Ammon's horn (tissue), 1 donor: Measurements from ENCODE around the gene PRSS56.

ENCODE experiments used
- DNase-seq: peaks from one replicate; pipeline ENCODE4 v3.0.0-alpha.2; 2016; ENCODE audit warnings: low spot score

The PRSS56 gene

DNA sequence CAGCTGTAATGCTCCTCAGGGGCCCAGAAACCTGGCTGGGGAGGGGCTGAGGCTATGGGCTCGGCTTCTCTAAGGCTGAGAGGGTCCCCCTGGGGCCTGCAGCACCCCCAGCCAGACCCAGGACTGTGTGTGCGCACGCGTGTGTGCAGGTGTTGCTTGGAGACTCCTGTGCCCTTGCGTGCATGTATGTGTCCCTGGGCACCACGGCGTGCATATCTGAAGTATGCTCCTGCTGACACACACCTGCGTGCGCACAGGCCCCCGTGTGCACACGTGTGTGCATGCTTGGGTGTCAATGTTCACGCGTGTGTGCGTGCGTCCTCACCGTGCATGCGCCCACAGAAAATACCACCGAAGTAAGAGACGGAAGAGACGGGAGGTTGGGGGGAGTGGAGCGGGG lies 17.7 kb upstream of the PRSS56 start:
- DNase-seq: no peak

GRCh38 chr2:232502911-232503808 lies 17.0 kb upstream of the PRSS56 start:
- no peak for DNase-seq

DNA sequence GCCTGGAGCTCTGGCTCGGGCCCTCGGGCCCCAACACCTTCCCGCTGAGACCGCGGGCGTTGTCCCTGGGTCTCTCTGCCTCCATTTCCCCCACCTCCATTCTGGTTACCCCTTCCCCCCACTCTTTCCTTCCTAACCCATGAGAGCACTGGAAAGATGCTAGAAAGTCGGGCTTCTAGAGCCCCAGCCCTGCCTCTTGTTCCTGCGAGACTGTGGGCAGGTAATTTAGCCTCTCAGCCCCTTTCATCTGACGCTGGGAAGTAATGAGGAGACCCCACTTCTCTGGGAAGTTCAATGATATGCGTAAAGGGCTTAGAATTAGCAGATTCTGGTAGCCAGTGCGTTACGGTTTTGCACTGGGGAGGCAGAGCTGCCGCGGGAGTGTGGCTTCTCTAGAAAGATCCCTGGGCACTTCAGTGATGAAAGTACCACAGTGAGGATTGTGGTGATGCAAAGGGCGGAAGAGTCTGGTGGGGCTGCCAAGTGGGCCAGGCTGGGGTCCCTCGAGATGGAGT lies 16.3 kb upstream of the PRSS56 start:
- no peak for DNase-seq

- no peak for DNase-seq
Observed at GRCh38 chr2:232504438-232504837, 15.8 kb upstream of the PRSS56 start.

DNA sequence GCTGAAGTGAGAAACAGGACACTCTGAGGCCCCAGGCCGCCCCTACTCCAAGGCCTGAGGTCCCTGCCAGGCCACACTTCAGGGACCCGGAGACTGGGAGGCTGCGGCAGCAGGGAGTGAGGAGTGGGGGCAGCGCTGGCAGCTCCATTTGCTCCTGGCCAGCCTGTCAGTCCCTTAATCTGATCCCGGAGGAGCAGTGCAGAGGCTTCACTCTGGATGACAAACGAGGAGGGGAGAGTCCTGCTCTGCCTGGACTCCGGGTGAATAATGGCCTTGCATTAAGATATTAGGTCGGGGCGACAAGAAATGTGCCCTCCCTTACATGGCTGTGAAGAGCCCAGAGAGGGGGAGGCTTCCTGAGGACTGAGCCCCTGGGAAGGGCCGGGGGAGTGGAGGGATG lies 14.3 kb upstream of the PRSS56 start:
- DNase-seq: no peak

DNA sequence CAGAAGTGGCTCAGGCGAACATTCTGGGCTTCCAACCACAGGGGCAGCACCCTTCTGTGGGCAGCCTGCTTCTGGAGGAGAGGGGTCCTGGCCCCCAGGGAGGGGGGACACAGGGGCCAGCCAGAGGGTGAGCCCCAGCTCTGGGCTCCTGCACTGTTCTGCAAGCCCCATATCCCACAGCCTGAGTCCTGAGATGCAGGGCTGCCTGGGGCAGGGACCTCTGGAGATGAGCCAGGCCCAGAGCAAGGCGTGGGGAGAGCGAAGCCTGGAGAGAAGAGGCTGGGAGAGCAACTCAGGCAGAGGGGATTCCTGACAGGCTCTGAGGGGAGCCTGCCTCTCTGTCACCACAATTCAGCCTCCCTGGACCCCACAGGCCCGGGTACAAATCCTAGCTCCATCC lies 13.5 kb upstream of the PRSS56 start:
- no peak for DNase-seq

DNA sequence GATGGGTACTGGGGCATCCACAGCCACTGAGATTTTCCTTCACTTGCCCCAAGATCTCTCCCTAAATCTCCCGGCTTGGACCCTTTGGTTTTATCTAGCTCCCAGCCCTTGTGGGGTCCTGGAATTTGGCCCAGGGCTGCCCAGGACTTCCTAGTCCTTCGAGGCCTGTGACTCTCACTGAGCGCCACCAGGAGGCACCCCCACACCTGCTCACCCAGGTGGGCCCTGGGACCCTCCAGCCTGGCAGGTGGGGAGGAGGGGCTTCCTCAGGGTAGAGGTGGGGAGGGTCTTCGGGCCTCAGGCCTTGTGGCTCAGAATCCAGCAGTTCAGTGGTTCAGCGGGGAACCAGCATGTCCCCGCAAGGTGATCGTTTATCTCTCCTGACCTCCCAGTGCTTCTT lies 11.9 kb upstream of the PRSS56 start:
- DNase-seq: no peak

GRCh38 chr2:232511336-232511890 lies 8.8 kb upstream of the PRSS56 start:
- DNase-seq: no peak

- DNase-seq: no peak
Observed at GRCh38 chr2:232512602-232513001, 7.6 kb upstream of the PRSS56 start.

DNA sequence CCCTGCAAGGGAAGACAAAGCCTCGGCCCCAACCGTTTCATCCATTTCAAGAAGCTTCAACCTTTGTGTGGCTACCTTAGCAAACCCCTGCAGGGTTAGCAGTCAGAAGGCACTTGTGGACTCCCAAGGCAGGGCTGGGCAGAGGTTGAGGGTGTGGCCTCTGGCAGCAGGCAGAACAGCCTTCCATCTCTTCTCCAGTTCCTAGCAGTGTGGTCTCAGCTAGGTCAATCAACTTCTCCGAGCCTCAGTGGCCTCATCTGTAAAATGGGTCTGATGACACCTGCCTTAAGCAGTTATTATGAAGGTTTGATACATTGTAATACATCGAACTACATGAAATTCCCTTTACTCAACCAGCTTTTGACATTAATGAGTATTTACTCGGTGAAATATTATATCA lies 6.8 kb upstream of the PRSS56 start:
- DNase-seq: no peak

- no peak for DNase-seq
Observed at GRCh38 chr2:232515639-232516038, 4.5 kb upstream of the PRSS56 start.

DNA sequence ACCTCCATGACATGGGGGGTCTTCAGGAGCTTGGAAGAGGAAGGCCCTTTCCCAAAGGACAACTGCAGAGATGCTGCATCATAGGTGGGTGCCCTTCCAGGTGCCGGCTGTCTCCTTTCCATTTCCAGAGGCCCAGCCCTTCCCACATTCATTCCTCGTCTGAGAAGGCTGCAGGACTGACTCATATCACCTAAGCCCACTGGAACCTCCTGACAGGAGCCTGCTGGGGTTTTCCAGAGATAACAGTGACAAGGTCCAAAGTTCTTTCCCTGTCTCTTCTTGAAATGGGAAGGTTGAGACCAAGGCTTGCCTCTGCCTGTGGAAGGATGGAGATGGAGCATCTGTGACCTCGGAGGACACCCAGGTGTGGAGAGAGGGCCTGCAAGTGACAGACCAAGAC lies 3.6 kb upstream of the PRSS56 start:
- no peak for DNase-seq

- no peak for DNase-seq
Observed at GRCh38 chr2:232518844-232519243, 1.3 kb upstream of the PRSS56 start.

DNA sequence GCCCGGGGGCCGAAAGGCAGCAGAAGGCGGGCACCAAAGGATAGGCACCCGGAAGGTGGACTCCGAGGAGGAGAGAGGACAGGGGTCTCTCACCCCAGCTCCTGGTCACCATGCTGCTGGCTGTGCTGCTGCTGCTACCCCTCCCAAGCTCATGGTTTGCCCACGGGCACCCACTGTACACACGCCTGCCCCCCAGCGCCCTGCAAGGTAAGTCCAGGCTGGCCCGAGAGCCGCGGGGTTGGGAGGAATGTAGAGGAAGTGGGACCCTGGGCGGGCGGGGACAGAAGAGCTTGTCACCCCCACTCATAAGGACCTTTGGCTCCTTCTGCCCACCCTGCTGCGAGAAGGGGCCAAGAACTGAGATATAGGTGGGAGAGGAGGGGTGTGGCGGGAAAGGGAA lies 301 bp downstream of the PRSS56 start:
- DNase-seq: no peak

- DNase-seq: no peak
Observed at GRCh38 chr2:232521098-232521497, 910 bp downstream of the PRSS56 start.

GRCh38 chr2:232521959-232522622 lies 1.9 kb downstream of the PRSS56 start:
- no peak for DNase-seq

DNA sequence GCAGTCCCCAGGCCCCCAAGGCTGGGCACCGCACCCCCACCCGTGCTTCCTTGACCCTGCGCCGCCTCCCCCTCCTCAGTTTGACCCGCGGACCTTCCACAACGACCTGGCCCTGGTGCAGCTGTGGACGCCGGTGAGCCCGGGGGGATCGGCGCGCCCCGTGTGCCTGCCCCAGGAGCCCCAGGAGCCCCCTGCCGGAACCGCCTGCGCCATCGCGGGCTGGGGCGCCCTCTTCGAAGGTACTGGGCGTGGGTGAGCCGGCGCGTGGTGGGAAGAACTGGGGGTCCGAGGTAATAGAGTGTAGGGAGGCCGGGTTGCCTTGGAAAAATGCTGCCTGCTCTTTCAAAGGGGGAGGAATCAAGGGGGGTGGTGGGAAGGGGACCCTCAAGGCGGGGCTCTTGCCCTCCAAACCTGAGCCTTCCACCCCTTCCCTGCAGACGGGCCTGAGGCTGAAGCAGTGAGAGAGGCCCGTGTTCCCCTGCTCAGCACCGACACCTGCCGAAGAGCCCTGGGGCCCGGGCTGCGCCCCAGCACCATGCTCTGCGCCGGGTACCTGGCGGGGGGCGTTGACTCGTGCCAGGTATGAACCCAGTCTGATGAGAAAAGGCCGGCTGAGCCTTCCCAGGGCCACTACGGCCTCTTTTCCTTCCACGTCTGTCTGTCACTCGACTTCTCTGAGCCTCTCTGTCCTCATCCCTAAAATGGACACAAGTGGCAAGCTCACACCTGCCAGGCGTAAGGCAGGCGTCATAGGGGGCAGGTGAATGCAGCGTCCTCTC lies 2.6 kb downstream of the PRSS56 start:
- no peak for DNase-seq

DNA sequence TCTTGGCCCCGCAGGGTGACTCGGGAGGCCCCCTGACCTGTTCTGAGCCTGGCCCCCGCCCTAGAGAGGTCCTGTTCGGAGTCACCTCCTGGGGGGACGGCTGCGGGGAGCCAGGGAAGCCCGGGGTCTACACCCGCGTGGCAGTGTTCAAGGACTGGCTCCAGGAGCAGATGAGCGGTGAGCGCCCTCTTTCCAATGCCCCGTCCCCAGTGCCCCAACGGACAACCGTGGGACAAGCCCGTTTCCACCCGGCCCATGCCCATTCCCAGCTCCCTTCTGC lies 3.2 kb downstream of the PRSS56 start:
- DNase-seq: no peak

DNA sequence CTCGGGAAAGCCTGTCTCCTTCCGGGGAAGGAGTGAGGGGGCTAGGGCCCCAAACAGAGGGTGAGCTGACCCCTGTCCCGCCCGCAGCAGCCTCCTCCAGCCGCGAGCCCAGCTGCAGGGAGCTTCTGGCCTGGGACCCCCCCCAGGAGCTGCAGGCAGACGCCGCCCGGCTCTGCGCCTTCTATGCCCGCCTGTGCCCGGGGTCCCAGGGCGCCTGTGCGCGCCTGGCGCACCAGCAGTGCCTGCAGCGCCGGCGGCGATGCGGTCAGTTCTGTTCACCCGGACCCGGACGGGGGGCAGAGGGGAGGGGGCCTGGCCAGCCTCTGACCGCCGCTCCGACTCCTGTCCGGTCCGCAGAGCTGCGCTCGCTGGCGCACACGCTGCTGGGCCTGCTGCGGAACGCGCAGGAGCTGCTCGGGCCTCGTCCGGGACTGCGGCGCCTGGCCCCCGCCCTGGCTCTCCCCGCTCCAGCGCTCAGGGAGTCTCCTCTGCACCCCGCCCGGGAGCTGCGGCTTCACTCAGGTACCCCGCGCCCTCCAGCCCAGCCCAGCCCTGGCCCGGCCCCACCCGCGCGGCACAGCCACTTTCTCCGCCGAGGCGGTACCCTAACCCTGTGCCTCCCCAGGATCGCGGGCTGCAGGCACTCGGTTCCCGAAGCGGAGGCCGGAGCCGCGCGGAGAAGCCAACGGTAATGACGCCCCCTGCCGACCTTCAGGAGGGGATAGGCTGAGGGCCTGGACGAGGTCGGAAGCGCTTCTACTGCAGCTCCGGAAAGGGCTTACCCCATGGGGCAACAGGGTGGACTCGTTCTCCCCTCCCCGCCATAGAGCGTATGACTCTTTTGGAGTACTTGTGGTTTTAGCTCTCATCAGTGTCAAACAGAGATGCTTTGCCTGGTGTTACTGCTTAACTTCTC lies 3.8 kb downstream of the PRSS56 start:
- DNase-seq: peak; percentile 50

DNA sequence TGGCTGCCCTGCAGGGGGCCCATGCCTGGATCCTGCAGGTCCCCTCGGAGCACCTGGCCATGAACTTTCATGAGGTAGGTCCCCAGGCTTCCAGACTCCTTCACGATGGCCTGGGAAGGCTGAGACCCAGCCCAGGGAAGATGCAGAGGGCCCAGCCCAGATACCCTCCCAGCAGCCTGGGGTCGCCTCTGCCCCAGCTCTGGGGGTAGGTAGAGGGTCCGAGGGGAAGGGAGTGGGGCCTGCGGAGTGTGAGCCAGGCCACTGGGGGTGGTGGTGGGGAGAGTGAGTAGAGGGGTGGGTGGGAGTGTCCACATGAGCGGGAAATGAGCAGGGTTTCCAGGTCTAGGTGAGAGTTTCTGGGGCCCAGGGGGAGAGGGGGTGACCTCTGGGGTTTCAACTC lies 4.6 kb downstream of the PRSS56 start:
- no peak for DNase-seq

- no peak for DNase-seq
Observed at GRCh38 chr2:232525199-232525598, 5.0 kb downstream of the PRSS56 start.
